Vein endothelial cell (primary cell): ENCODE measurements around the gene HYAL2. TPM values are rescaled to one million over a fixed set of nuclear protein-coding genes. Genes with fewer than 3 reads are reported as not detected.

Experiments
- total RNA-seq: library from RNA; depleted of rRNA; stranded (reverse); fragments of >200 nt; gene quantifications from 2 replicates; pipeline ENCODE4 v1.2.3, GENCODE V29; 2012

The HYAL2 gene
- 582 and 661 TPM in 2 replicates for total RNA-seq

GRCh38 chr3:50322386-50323091 lies at the start of gene HYAL2:
HYAL2 (minus strand) TSS chr3:50322745; CDS start chr3:50320489, 2,256 bp downstream.

GRCh38 chr3:50358911-50359759 lies 36.6 kb upstream of the HYAL2 start, which contains the start of gene TMEM115:
TMEM115 (minus strand) TSS chr3:50359521; CDS start chr3:50359063, 458 bp downstream.

GRCh38 chr3:50350527-50351322 lies 28.2 kb upstream of the HYAL2 start, which contains the start of the genes CYB561D2 and NPRL2:
CYB561D2 (plus strand) TSS chr3:50350862; CDS start chr3:50351434, 572 bp downstream.
NPRL2 (minus strand) TSS chr3:50350775; CDS start chr3:50350652, 123 bp downstream.

GRCh38 chr3:50345586-50346234 lies 23.2 kb upstream of the HYAL2 start, which contains the start of gene ZMYND10:
ZMYND10 (minus strand) TSS chr3:50345732; CDS start chr3:50345579, 153 bp downstream.

GRCh38 chr3:50340448-50341329 lies 18.1 kb upstream of the HYAL2 start, which contains the start of gene RASSF1:
RASSF1 (minus strand) TSS chr3:50340836; CDS start chr3:50340805, 31 bp downstream.

GRCh38 chr3:50327943-50328691 lies 5.6 kb upstream of the HYAL2 start, which contains the start of gene TUSC2:
TUSC2 (minus strand) TSS chr3:50328223; CDS start chr3:50328099, 124 bp downstream.

GRCh38 chr3:50303013-50303815 lies 19.3 kb downstream of the HYAL2 start, which contains the start of gene HYAL1:
HYAL1 (minus strand) TSS chr3:50303574; CDS start chr3:50302956, 618 bp downstream.

GRCh38 chr3:50298836-50299637 lies 23.5 kb downstream of the HYAL2 start, which contains the start of the genes HYAL3 and NAA80:
HYAL3 (minus strand) TSS chr3:50299405; CDS start chr3:50295602, 3,803 bp downstream.
NAA80 (minus strand) TSS chr3:50299405; CDS start chr3:50297463, 1,942 bp downstream.

GRCh38 chr3:50292159-50293078 lies 30.1 kb downstream of the HYAL2 start, which contains the start of gene IFRD2:
IFRD2 (minus strand) TSS chr3:50292429; CDS start chr3:50292274, 155 bp downstream.

GRCh38 chr3:50278880-50279224 lies 43.7 kb downstream of the HYAL2 start, which contains the start of gene LSMEM2:
LSMEM2 (plus strand) TSS chr3:50279087; CDS start chr3:50279114, 27 bp downstream.

GRCh38 chr3:50268703-50269451 lies 53.7 kb downstream of the HYAL2 start, which contains the start of gene SEMA3B:
SEMA3B (plus strand) TSS chr3:50269147; CDS start chr3:50269241, 94 bp downstream.

